H1 (cell line): ENCODE results near the gene UBE2L6. TPM values are rescaled to one million over a fixed set of nuclear protein-coding genes. Genes with fewer than 3 reads are reported as not detected.

ENCODE experiments used
- CTCF ChIA-PET: fragments of 300-600 bp; sonication (Branson Sonifier 250); formaldehyde crosslinking; loops from one replicate; lab custom pipeline; 2021; ENCODE audit not compliant: partially characterized antibody; lab: Charles Lee
- POLR2A ChIA-PET: fragments of 300-600 bp; sonication (Branson Sonifier 250); formaldehyde crosslinking; loops from one replicate; lab custom pipeline; 2021; ENCODE audit warnings: inconsistent platforms; ENCODE audit not compliant: partially characterized antibody; lab: Charles Lee
- DNase-seq, 2 experiments: peaks; one replicate each; pipeline versions ENCODE4 v3.0.0 to v3.0.0-alpha.2; 2010 to 2022; ENCODE audit warnings: low spot score in 2 of 2, low read depth in 1 of 2, mixed read lengths in 1 of 2
- FAIRE-seq: peaks from 2 replicates; lab custom pipeline; 2011; peaks lifted over from hg19 to GRCh38; lab: Jason Lieb, UNC
- H2AFZ ChIP-seq: 2 replicates; pipeline ENCODE4 v1.8.1; 2012; ENCODE audit warnings: low read length, inconsistent platforms
- H2AK5ac ChIP-seq: 2 replicates; pipeline ENCODE4 v1.6.1; 2013; ENCODE audit warnings: low read depth, low read length
- H2BK120ac ChIP-seq: replicated peaks from 2 replicates; pipeline ENCODE3; 2013; ENCODE audit warnings: low read depth, low read length, inconsistent platforms
- H2BK12ac ChIP-seq: 2 replicates; pipeline ENCODE4 v1.6.1; 2013; ENCODE audit warnings: low read depth, low read length
- H2BK15ac ChIP-seq: 2 replicates; pipeline ENCODE4 v1.6.1; 2013; ENCODE audit warnings: low read length
- H2BK20ac ChIP-seq: 2 replicates; pipeline ENCODE4 v1.6.1; 2013; ENCODE audit warnings: low read length
- H2BK5ac ChIP-seq: 2 replicates; pipeline ENCODE4 v1.6.1; 2013; ENCODE audit warnings: low read depth, low read length
- H3K14ac ChIP-seq: 2 replicates; pipeline ENCODE4 v1.6.1; 2013; ENCODE audit warnings: inconsistent platforms; ENCODE audit not compliant: insufficient read length
- H3K18ac ChIP-seq: 2 replicates; pipeline ENCODE4 v1.6.1; 2013; ENCODE audit warnings: low read length; ENCODE audit errors: extremely low read depth
- H3K23ac ChIP-seq: 2 replicates; pipeline ENCODE4 v1.6.1; 2013; ENCODE audit warnings: inconsistent platforms; ENCODE audit not compliant: insufficient read length
- H3K23me2 ChIP-seq: 2 replicates; pipeline ENCODE4 v1.6.1; 2013; ENCODE audit warnings: low read depth, low read length
- H3K27ac ChIP-seq: 2 replicates; pipeline ENCODE4 v1.6.1; 2011; ENCODE audit warnings: low read depth, low read length, inconsistent platforms
- H3K27me3 ChIP-seq, 4 experiments: replicated peaks in 1 of 4; 1 replicate in 1 of 4; 2 replicates in 3 of 4; pipeline versions ENCODE4 v1.6.1 to v1.8.1; 2011 to 2013; ENCODE audit warnings: low read length in 3 of 4, mild to moderate bottlenecking in 3 of 4, inconsistent platforms in 2 of 4, mixed read lengths in 2 of 4, moderate library complexity in 1 of 4; ENCODE audit not compliant: control insufficient read depth in 3 of 4, insufficient read depth in 3 of 4; ENCODE audit errors: extremely low read depth in 1 of 4
- H3K36me3 ChIP-seq, 4 experiments: 2 replicates each; pipeline versions ENCODE4 v1.6.1 to v1.8.1; 2011 to 2013; ENCODE audit warnings: mild to moderate bottlenecking in 4 of 4, low read length in 3 of 4, moderate library complexity in 2 of 4, control low read depth in 1 of 4, inconsistent platforms in 1 of 4; ENCODE audit not compliant: insufficient read depth in 4 of 4, control insufficient read depth in 2 of 4
- H3K4ac ChIP-seq: replicated peaks from 2 replicates; pipeline ENCODE3; 2013; ENCODE audit warnings: low read length, low read depth, mixed read lengths, inconsistent platforms; ENCODE audit not compliant: insufficient read length
- H3K4me1 ChIP-seq, 4 experiments: replicated peaks in 1 of 4; 1 replicate in 1 of 4; 2 replicates in 3 of 4; pipeline versions ENCODE4 v1.6.1 to v1.8.1; 2011 to 2013; ENCODE audit warnings: low read length in 3 of 4, inconsistent platforms in 2 of 4, mixed read lengths in 1 of 4; ENCODE audit not compliant: insufficient read depth in 4 of 4, control insufficient read depth in 3 of 4
- H3K4me2 ChIP-seq, 2 experiments: 2 replicates each; pipeline versions ENCODE4 v1.6.1 to v1.8.1; 2011 to 2013; ENCODE audit warnings: low read depth in 2 of 2, low read length in 2 of 2, control low read depth in 1 of 2, inconsistent platforms in 1 of 2, mild to moderate bottlenecking in 1 of 2; ENCODE audit not compliant: insufficient read depth in 1 of 2
- H3K4me3 ChIP-seq, 4 experiments: fragments of 200-600, 300-600 bp in 1 of 4; sonication (generic), shearing (Covaris generic), sonication (Bioruptor Twin) in 1 of 4; 2 replicates each; pipeline versions ENCODE4 v1.5.1 to v1.8.1; 2011 to 2016; ENCODE audit warnings: low read length in 4 of 4, low read depth in 3 of 4, control low read depth in 2 of 4, inconsistent platforms in 2 of 4, mild to moderate bottlenecking in 2 of 4, mixed read lengths in 1 of 4, moderate library complexity in 1 of 4; ENCODE audit not compliant: insufficient read depth in 2 of 4; ENCODE audit errors: extremely low read depth in 1 of 4
- H3K56ac ChIP-seq: replicated peaks from 2 replicates; pipeline ENCODE3; 2013; ENCODE audit warnings: low read depth, mild to moderate bottlenecking, mixed read lengths, low read length, inconsistent platforms; ENCODE audit not compliant: insufficient read length
- H3K79me1 ChIP-seq: 2 replicates; pipeline ENCODE4 v1.6.1; 2013; ENCODE audit warnings: low read depth, low read length, control low read depth
- H3K79me2 ChIP-seq, 2 experiments: 2 replicates each; pipeline versions ENCODE4 v1.6.1 to v1.8.1; 2012 to 2013; ENCODE audit warnings: low read length in 2 of 2, mild to moderate bottlenecking in 2 of 2, inconsistent platforms in 1 of 2; ENCODE audit not compliant: insufficient read depth in 2 of 2, control insufficient read depth in 1 of 2
- H3K9ac ChIP-seq, 4 experiments: replicated peaks in 1 of 4; 1 replicate in 1 of 4; 2 replicates in 3 of 4; pipeline versions ENCODE4 v1.6.1 to v1.8.1; 2011 to 2013; ENCODE audit warnings: low read depth in 3 of 4, low read length in 3 of 4, control low read depth in 2 of 4, mild to moderate bottlenecking in 2 of 4, moderate library complexity in 2 of 4, inconsistent platforms in 1 of 4; ENCODE audit errors: extremely low read depth in 1 of 4
- H3K9me3 ChIP-seq, 2 experiments: 2 replicates each; pipeline versions ENCODE4 v1.6.1 to v1.8.1; 2012 to 2013; ENCODE audit warnings: mild to moderate bottlenecking in 2 of 2, moderate library complexity in 2 of 2, control low read depth in 1 of 2, inconsistent platforms in 1 of 2, low read depth in 1 of 2, low read length in 1 of 2, mixed read lengths in 1 of 2; ENCODE audit not compliant: insufficient read depth in 2 of 2
- H4K20me1 ChIP-seq, 2 experiments: replicated peaks in 1 of 2; 2 replicates each; pipeline versions ENCODE3 to v1.8.1; 2011 to 2013; ENCODE audit warnings: inconsistent platforms in 2 of 2, low read length in 2 of 2, mild to moderate bottlenecking in 1 of 2; ENCODE audit not compliant: insufficient read depth in 2 of 2, control insufficient read depth in 1 of 2
- H4K5ac ChIP-seq: 2 replicates; pipeline ENCODE4 v1.6.1; 2013; ENCODE audit warnings: low read length, low read depth, mixed read lengths, inconsistent platforms; ENCODE audit not compliant: insufficient read length
- H4K8ac ChIP-seq: 2 replicates; pipeline ENCODE4 v1.8.0; 2013; ENCODE audit warnings: mild to moderate bottlenecking, moderate library complexity, low read length, inconsistent platforms; ENCODE audit not compliant: insufficient read depth; ENCODE audit errors: extremely low read depth
- H4K91ac ChIP-seq: replicated peaks from 2 replicates; pipeline ENCODE3; 2013; ENCODE audit warnings: low read length, mixed read lengths, inconsistent platforms; ENCODE audit not compliant: insufficient read length
- POLR2A ChIP-seq, 2 experiments: IDR thresholded peaks; 1 replicate in 1 of 2; 2 replicates in 1 of 2; pipeline ENCODE4 v1.6.1; 2011; ENCODE audit warnings: low read depth in 2 of 2, low read length in 2 of 2, mild to moderate bottlenecking in 2 of 2; ENCODE audit errors: control extremely low read depth in 1 of 2
- WGBS, 2 experiments: shearing (Covaris generic) in 1 of 2; methylation state at CpG; one replicate each; pipeline versions ENCODE4 v1.1.6 to v1.1.7; 2013 to 2015; ENCODE audit warnings: low lambda C conversion rate in 2 of 2, mixed read lengths in 2 of 2, inconsistent platforms in 1 of 2, low coverage in 1 of 2, missing lambda C conversion rate in 1 of 2; ENCODE audit not compliant: insufficient replicate concordance in 2 of 2, insufficient coverage in 1 of 2, insufficient read length in 1 of 2; ENCODE audit errors: extremely low coverage in 1 of 2, missing lambda C conversion rate in 1 of 2; 5-methylcytosine and 5-hydroxymethylcytosine counted together
- polyA plus RNA-seq, 7 experiments: library from polyadenylated mRNA; depleted of rRNA in 3 of 7; stranded (reverse) in 5 of 7; unstranded in 2 of 7; fragments of >200 nt in 5 of 7; fragments of 200-250 nt in 2 of 7; gene quantifications; 1 replicate in 5 of 7; 2 replicates in 1 of 7; 4 replicates in 1 of 7; pipeline versions ENCODE4 v1.2.1 to v1.2.3, GENCODE V29; 2011 to 2013; ENCODE audit warnings: missing spikeins in 2 of 7, mixed read lengths in 2 of 7
- total RNA-seq: library from RNA; stranded (reverse); fragmentation: NEBNext Ultra II Directional; extraction: Animal tissue kit (Norgen Biotek cat#: 25700); gene quantifications from 2 replicates; pipeline ENCODE4 v1.2.1, GENCODE V29; 2021

UBE2L6 gene
- total and polyA plus RNA-seq, 2 of the 8 experiments (the other 6 are each of a cell fraction or from before 2014, with no cell fraction given), result 67.8 to 89.2 TPM

DNA sequence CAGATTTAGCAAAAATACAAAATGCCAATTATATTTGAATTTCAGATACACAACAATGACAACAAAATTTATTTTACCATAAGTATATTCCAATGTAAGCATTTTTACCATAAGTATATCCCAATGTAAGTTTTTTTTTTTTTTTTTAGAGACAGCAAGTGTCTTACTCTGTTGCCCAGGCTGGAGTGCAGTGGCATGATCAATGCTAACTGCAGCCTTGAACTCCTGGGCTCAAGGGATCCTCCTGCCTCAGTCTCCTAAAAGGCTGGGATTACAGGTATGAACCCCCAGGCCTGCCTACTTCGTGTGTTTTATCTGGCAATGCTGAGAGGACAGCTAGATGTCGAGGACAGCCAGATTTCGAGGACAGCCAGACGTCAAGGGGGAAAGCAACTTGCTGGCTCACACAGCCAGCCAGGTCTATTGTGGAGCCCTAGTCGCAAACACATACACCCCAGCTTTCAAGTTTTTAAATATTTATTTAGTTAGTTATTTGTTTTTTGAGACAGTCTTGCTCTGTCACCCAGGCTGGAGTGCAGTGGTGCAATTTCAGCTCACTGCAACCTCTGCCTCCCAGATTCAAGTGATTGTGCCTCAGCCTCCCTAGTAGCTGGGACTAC lies 28.9 kb upstream of the UBE2L6 start:
- Histone ChIP-seq H2AK5ac (no peak overlapping the region), H3K27me3 (no peaks in the 10 kb centered on the region), H4K91ac (peak overlapping the region; percentile 1), H3K79me1 (no peaks in the 10 kb centered on the region), H3K4ac (no peak overlapping the region), H2BK20ac (no peak overlapping the region), H2BK120ac (peak overlapping the region; percentile 0), H3K56ac (no peak overlapping the region), H3K9me3 (no peaks in the 10 kb centered on the region), H3K23me2 (peaks cover 7% of the 10 kb centered on the region), H3K4me3 (peak overlapping the region in 1 of 4 experiments; percentile 64; a peak in 1 of 8 replicates), H4K20me1 (no peaks in the 10 kb centered on the region), H3K36me3 (0 out of 8 replicates have a peak, but pooled peaks cover 0 to 2% (median 0%) of the 10 kb centered on the region in 4 experiments), H2BK15ac (no peak overlapping the region), H3K4me2 (peak overlapping the region; percentile 76 to 91; a peak in 2 of 4 replicates), H2AFZ (no peak overlapping the region), H3K14ac (no peak overlapping the region), H4K8ac (no peak overlapping the region), H3K9ac (no peak overlapping the region), H2BK12ac (peak overlapping the region; percentile 53; the same call in 1 of the 2 replicates), H3K79me2 (no peaks in the 10 kb centered on the region; a peak in 3 of 4 replicates), H4K5ac (no peak overlapping the region), H3K23ac (no peak overlapping the region), H3K4me1 (peaks cover 7 to 17% (median 11%) of the 10 kb centered on the region in 4 experiments), H3K18ac (0 out of 2 replicates have a peak overlapping the region, but pooled peaks have one; percentile 27), H2BK5ac (no peak overlapping the region; the same call in 1 of the 2 replicates), H3K27ac (no peak overlapping the region; the same call in 1 of the 2 replicates)
- ChIA-PET POLR2A (interaction anchor here (0.6 to 51.1 kb wide), 10 partner anchors 9 to 434 kb away, joined by 3 to 1546 read pairs (median 4); partner anchors contain the start of genes CLP1, UBE2L6 and YPEL4), CTCF (interaction anchor here (0.6 to 20.2 kb wide), 9 partner anchors 9 to 289 kb away, joined by 3 to 286 read pairs (median 4); partner anchors contain the start of gene UBE2L6)
- DNase-seq, result no peak
- no peak for TF ChIP-seq POLR2A (IDR thresholded peaks at IDR 0.05; ENCODE audit: control extremely low read depth in 1 of 2, low read depth in 2 of 2, low read length in 2 of 2)
- WGBS, 2 experiments, result 83% methylated on average over 5 of the region's 5 CpGs; no CpG with 5 or more reads in 1 of the 2 experiments
- no peak for FAIRE-seq
